Muscle layer of colon (tissue), 2 donors: ENCODE measurements around the gene MOBP.
"Not testable (repeated sequence)": the region's sequence is repeated elsewhere in the genome, so short reads cannot be mapped to it uniquely, and the experiment has no call there.

Experiments used
- H3K27ac ChIP-seq: one replicate; pipeline ENCODE4 v1.7.0; 2013; ENCODE audit warnings: low read depth, mild to moderate bottlenecking, low read length, moderate library complexity
- H3K27me3 ChIP-seq, 2 donors: one replicate each; pipeline ENCODE4 v1.7.0; 2013; ENCODE audit warnings: low read length in 2 of 2, mild to moderate bottlenecking in 2 of 2; ENCODE audit not compliant: insufficient read depth in 2 of 2, control insufficient read depth in 1 of 2
- H3K36me3 ChIP-seq: one replicate; pipeline ENCODE4 v1.7.0; 2013; ENCODE audit warnings: mild to moderate bottlenecking, low read length; ENCODE audit not compliant: insufficient read depth
- H3K4me1 ChIP-seq: one replicate; pipeline ENCODE4 v1.7.0; 2013; ENCODE audit warnings: mild to moderate bottlenecking, low read length; ENCODE audit not compliant: insufficient read depth
- H3K4me3 ChIP-seq, 2 donors: one replicate each; pipeline ENCODE4 v1.7.0; 2013; ENCODE audit warnings: low read length in 2 of 2, low read depth in 1 of 2, mild to moderate bottlenecking in 1 of 2, moderate library complexity in 1 of 2
- H3K9ac ChIP-seq: one replicate; pipeline ENCODE4 v1.7.0; 2013; ENCODE audit warnings: low read length
- H3K9me3 ChIP-seq: one replicate; pipeline ENCODE4 v1.7.0; 2013; ENCODE audit warnings: mild to moderate bottlenecking, low read length
- donor health status: abdominal sarcoma.
- donor health status: Adenocarcinoma of cecum.

MOBP gene

DNA sequence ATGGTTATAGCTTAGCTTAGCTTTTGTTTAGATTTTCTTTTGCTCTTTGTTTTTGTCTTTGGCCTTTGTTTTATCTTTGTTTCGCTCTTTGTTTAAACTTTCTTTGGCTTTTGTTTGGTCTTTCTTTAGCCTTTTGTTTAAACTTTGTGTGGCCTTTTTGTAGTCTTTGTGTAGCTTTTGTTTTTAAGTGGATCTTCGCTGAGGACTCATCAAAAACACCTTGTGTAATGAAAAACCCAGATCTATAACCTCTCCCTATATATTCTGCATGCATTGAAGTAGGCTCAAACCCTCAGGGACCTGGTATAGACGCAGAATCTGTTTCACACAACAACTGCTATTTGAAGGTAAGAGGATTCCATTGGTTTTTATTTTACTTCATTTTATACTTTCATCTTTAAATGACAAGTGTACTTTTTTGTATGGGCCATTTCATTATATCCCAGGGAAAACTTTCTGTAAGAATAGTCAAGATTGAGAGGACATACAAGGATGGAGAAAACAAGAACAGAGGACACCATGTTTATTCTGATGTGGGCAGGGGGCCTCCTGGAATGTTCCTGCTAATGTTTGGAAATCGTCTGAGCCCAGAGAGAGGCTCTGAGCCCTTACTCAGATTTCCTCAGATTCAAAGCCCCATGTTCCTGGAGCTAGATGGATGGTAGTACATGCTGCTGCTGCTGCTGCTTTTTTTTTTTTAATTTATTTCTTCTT, at the start of gene MOBP:
Gene MOBP (plus strand): TSS at position 287 of the 714 bp plus-strand sequence. CDS start 34,390 bp downstream, outside the sequence.
- no peak within 1 kb of the TSS for H3K4me3 ChIP-seq
- H3K4me1 ChIP-seq, result no peaks in the 10 kb centered on the region
- H3K36me3 ChIP-seq, result no peaks in the 10 kb centered on the region
- H3K9ac ChIP-seq, result no peak within 1 kb of the TSS
- no peaks in the 10 kb centered on the region for H3K9me3 ChIP-seq
- no peak within 1 kb of the TSS for H3K27ac ChIP-seq
- no peaks in the 10 kb centered on the region for H3K27me3 ChIP-seq

DNA sequence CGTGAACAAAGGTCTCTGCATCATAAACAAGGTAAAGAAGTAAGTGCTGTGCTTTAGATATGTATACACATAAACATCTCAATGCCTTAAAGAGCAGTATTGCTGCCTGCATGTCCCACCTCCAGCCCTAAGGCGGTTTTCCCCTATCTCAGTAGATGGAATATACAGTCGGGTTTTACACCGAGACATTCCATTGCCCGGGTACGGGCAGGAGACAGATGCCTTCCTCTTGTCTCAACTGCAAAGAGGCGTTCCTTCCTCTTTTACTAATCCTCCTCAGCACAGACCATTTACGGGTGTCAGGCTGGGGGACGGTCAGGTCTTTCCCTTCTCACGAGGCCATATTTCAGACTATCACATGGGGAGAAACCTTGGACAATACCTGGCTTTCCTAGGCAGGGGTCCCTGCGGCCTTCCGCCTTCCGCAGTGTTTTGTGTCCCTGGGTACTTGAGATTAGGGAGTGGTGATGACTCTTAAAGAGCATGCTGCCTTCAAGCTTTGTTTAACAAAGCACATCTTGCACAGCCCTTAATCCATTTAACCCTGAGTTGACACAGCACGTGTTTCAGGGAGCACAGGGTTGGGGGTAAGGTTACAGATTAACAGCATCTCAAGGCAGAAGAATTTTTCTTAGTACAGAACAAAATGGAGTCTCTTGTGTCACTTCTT, 48.8 kb upstream of the MOBP start:
- not testable (repeated sequence) for H3K36me3 ChIP-seq, H3K4me3 ChIP-seq, H3K9ac ChIP-seq, H3K27me3 ChIP-seq, H3K4me1 ChIP-seq, H3K27ac ChIP-seq, H3K9me3 ChIP-seq

GRCh38 chr3:39419742-39420315, 47.7 kb upstream of the MOBP start:
- Histone ChIP-seq H3K9me3 (no peaks in the 10 kb centered on the region), H3K4me3 (no peak overlapping the region), H3K36me3 (no peaks in the 10 kb centered on the region), H3K4me1 (no peaks in the 10 kb centered on the region), H3K27me3 (no peaks in the 10 kb centered on the region), H3K27ac (no peak overlapping the region), H3K9ac (no peak overlapping the region)

GRCh38 chr3:39420543-39420942, 46.9 kb upstream of the MOBP start:
- Histone ChIP-seq H3K36me3 (no peaks in the 10 kb centered on the region), H3K27ac (no peak overlapping the region), H3K27me3 (no peaks in the 10 kb centered on the region), H3K4me1 (no peaks in the 10 kb centered on the region), H3K9ac (no peak overlapping the region), H3K4me3 (no peak overlapping the region), H3K9me3 (no peaks in the 10 kb centered on the region)

- no peaks in the 10 kb centered on the region for H3K4me1 ChIP-seq
- no peak overlapping the region for H3K4me3 ChIP-seq
- no peak overlapping the region for H3K9ac ChIP-seq
- H3K27ac ChIP-seq, result no peak overlapping the region
- H3K27me3 ChIP-seq, result no peaks in the 10 kb centered on the region
- no peaks in the 10 kb centered on the region for H3K9me3 ChIP-seq
- no peaks in the 10 kb centered on the region for H3K36me3 ChIP-seq
Observed at GRCh38 chr3:39423436-39423970, 44.0 kb upstream of the MOBP start.

GRCh38 chr3:39426312-39426711, 41.2 kb upstream of the MOBP start:
- Histone ChIP-seq H3K27ac (no peak overlapping the region), H3K9ac (no peak overlapping the region), H3K36me3 (no peaks in the 10 kb centered on the region), H3K27me3 (peaks cover 0 to 4% of the 10 kb centered on the region in 2 donors), H3K4me3 (no peak overlapping the region), H3K9me3 (no peaks in the 10 kb centered on the region), H3K4me1 (no peaks in the 10 kb centered on the region)

GRCh38 chr3:39427506-39427905, 40.0 kb upstream of the MOBP start:
- Histone ChIP-seq H3K27ac (no peak overlapping the region), H3K36me3 (no peaks in the 10 kb centered on the region), H3K4me3 (no peak overlapping the region), H3K4me1 (no peaks in the 10 kb centered on the region), H3K9ac (no peak overlapping the region), H3K9me3 (no peaks in the 10 kb centered on the region), H3K27me3 (peaks cover 0 to 4% of the 10 kb centered on the region in 2 donors)

GRCh38 chr3:39428745-39429201, 38.7 kb upstream of the MOBP start:
- Histone ChIP-seq H3K9me3 (no peaks in the 10 kb centered on the region), H3K27me3 (peaks cover 0 to 4% of the 10 kb centered on the region in 2 donors), H3K4me3 (no peak overlapping the region), H3K27ac (no peak overlapping the region), H3K4me1 (no peaks in the 10 kb centered on the region), H3K36me3 (no peaks in the 10 kb centered on the region), H3K9ac (no peak overlapping the region)

- no peak overlapping the region for H3K27ac ChIP-seq
- H3K27me3 ChIP-seq, result peaks cover 0 to 4% of the 10 kb centered on the region in 2 donors
- H3K4me3 ChIP-seq, result no peak overlapping the region
- no peaks in the 10 kb centered on the region for H3K9me3 ChIP-seq
- H3K9ac ChIP-seq, result no peak overlapping the region
- H3K4me1 ChIP-seq, result no peaks in the 10 kb centered on the region
- no peaks in the 10 kb centered on the region for H3K36me3 ChIP-seq
Observed at GRCh38 chr3:39429466-39429865, 38.0 kb upstream of the MOBP start.

DNA sequence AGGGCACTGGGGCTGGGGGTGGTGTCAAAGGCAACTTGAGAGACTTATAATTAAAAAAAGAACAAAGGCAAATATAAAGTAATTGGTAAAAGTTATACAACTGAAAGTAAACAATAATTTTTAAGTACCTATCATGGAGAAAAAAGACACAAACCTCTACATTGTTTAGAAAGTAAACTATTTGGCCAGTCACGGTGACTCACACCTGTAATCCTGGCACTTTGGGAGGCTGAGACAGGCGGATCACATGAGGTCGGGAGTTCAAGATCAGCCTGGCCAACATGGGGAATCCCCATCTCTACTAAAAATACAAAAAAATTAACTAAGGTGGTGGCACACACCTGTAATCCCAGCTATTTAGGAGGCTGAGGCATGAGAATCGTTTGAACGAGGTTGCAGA, 35.1 kb upstream of the MOBP start:
- no peak overlapping the region for H3K4me3 ChIP-seq
- H3K27ac ChIP-seq, result no peak overlapping the region
- H3K36me3 ChIP-seq, result no peaks in the 10 kb centered on the region
- H3K27me3 ChIP-seq, result peaks cover 0 to 4% of the 10 kb centered on the region in 2 donors
- no peak overlapping the region for H3K9ac ChIP-seq
- no peaks in the 10 kb centered on the region for H3K9me3 ChIP-seq
- H3K4me1 ChIP-seq, result no peaks in the 10 kb centered on the region

- no peaks in the 10 kb centered on the region for H3K4me1 ChIP-seq
- no peak overlapping the region for H3K27ac ChIP-seq
- no peaks in the 10 kb centered on the region for H3K36me3 ChIP-seq
- no peak overlapping the region for H3K9ac ChIP-seq
- no peak overlapping the region for H3K4me3 ChIP-seq
- no peaks in the 10 kb centered on the region for H3K9me3 ChIP-seq
- H3K27me3 ChIP-seq, result peaks cover 0 to 4% of the 10 kb centered on the region in 2 donors
Observed at GRCh38 chr3:39433642-39434041, 33.8 kb upstream of the MOBP start.
